Measurements from ENCODE around the gene RALGAPA2. TPM values are rescaled to one million over a fixed set of nuclear protein-coding genes. Genes with fewer than 3 reads are reported as not detected.

The RALGAPA2 gene
- total RNA-seq, 1 donor from 2014 or later: 73.8 TPM

DNA sequence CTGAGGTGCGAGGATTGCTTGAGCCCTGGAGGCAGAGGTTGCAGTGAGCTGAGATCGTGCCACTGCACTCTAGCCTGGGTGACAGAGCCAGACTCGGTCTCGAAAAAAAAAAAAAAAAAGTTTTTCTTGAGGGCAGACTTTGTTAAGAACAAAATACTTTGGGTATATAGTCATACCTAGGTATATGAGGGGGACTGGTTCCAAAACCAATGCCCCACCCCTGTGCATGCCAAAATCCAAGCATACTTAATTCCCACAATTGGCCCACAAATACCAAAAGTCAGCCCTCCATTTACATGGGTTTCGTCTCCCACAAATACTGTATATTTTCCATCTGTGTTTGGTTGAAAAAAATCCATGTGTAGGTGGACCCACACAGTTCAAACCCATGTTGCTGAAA is 224.6 kb downstream of the RALGAPA2 start:
- intact Hi-C loops (cut with DNase I): no loop called here
- Histone ChIP-seq H3K27ac (no peak overlapping the region), H3K36me3 (peaks cover 59% of the 10 kb centered on the region), H3K27me3 (ENCODE audit: low read depth) (no peaks in the 10 kb centered on the region), H3K4me1 (no peaks in the 10 kb centered on the region), H3K9me3 (no peaks in the 10 kb centered on the region), H3K4me3 (no peak overlapping the region)
- no peak for DNase-seq
- ATAC-seq: no peak
- TF ChIP-seq, protein P1, sequence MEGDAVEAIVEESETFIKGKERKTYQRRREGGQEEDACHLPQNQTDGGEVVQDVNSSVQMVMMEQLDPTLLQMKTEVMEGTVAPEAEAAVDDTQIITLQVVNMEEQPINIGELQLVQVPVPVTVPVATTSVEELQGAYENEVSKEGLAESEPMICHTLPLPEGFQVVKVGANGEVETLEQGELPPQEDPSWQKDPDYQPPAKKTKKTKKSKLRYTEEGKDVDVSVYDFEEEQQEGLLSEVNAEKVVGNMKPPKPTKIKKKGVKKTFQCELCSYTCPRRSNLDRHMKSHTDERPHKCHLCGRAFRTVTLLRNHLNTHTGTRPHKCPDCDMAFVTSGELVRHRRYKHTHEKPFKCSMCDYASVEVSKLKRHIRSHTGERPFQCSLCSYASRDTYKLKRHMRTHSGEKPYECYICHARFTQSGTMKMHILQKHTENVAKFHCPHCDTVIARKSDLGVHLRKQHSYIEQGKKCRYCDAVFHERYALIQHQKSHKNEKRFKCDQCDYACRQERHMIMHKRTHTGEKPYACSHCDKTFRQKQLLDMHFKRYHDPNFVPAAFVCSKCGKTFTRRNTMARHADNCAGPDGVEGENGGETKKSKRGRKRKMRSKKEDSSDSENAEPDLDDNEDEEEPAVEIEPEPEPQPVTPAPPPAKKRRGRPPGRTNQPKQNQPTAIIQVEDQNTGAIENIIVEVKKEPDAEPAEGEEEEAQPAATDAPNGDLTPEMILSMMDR (IDR thresholded peaks at IDR 0.05): no peak

DNA sequence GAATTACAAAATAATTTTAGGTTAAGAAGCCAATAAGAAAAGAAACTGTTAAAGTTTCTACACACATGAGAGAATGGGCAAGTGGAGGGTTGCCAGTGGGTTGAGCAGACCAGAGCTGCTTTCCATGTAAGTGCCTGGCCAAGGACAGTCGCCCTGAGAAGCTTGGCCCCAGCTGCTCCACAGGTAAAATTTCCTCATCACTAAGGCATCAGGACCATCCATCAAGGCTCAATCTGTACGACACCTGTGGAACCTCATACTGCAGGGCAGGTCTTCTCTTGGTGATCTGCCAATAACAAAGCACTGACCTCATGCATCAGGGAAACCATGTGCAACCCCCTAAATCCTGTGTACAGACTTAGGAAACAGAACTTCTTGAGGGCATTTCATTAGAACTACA is 229.1 kb downstream of the RALGAPA2 start:
- Histone ChIP-seq H3K9me3 (no peaks in the 10 kb centered on the region), H3K4me3 (no peak overlapping the region), H3K27ac (no peak overlapping the region), H3K4me1 (no peaks in the 10 kb centered on the region), H3K27me3 (ENCODE audit: low read depth) (no peaks in the 10 kb centered on the region), H3K36me3 (peaks cover 37% of the 10 kb centered on the region)
- no peak for DNase-seq
- ATAC-seq: no peak
- TF ChIP-seq, protein P1 (IDR thresholded peaks at IDR 0.05): no peak
- intact Hi-C loops (cut with DNase I): no loop called here

DNA sequence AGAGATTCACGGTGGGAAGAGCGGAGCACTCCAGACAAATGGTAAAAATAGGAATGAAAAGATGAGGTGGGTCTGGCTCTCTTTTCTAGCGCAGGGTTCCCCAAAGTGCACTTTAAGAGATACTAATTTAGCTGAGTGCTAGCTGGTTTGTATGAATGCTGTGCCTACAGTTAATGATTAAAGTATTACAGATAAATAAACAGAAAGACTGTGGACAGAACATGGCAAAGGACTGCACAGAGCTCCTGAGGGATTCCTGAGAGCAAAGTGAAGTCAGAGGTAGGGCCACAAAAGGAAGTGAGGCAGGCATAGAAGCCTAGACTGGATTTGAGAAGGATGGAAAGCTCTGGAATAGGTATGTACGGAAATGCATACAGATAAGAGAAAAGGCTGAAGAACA is 230.0 kb downstream of the RALGAPA2 start:
- intact Hi-C loops (cut with DNase I): no loop called here
- ATAC-seq (no peak), DNase-seq (no peak)
- no peak overlapping the region for H3K4me3 ChIP-seq
- H3K27me3 ChIP-seq (ENCODE audit: low read depth): no peaks in the 10 kb centered on the region
- H3K27ac ChIP-seq: no peak overlapping the region
- peaks cover 28% of the 10 kb centered on the region for H3K36me3 ChIP-seq
- H3K4me1 ChIP-seq: no peaks in the 10 kb centered on the region
- no peaks in the 10 kb centered on the region for H3K9me3 ChIP-seq
- TF ChIP-seq, protein P1 (IDR thresholded peaks at IDR 0.05): no peak

DNA sequence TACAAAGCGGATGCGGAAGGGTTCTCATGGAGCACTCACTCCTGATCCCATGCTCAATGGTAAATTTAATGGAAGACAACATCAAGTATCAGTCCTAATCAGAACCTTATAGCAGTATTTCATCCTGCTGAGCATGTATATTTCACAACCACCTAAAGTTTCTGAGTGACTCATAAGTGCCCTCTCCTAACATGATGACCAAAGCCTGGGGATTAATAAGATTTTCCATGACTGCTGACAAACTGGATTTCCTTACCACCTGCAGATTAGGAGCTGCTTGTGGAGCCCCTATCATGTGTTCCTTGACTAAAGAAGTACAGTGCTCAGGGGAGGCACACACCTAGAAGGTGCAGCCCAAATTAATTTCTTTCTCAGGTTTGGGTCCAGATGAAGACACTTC is 231.8 kb downstream of the RALGAPA2 start:
- Histone ChIP-seq H3K4me3 (no peak overlapping the region), H3K9me3 (no peaks in the 10 kb centered on the region), H3K4me1 (no peaks in the 10 kb centered on the region), H3K36me3 (peaks cover 13% of the 10 kb centered on the region), H3K27me3 (ENCODE audit: low read depth) (no peaks in the 10 kb centered on the region), H3K27ac (no peak overlapping the region)
- DNase-seq (no peak), ATAC-seq (peak; percentile 45 to 51)
- intact Hi-C loops (cut with DNase I): no loop called here
- TF ChIP-seq, protein P1 (IDR thresholded peaks at IDR 0.05): no peak

DNA sequence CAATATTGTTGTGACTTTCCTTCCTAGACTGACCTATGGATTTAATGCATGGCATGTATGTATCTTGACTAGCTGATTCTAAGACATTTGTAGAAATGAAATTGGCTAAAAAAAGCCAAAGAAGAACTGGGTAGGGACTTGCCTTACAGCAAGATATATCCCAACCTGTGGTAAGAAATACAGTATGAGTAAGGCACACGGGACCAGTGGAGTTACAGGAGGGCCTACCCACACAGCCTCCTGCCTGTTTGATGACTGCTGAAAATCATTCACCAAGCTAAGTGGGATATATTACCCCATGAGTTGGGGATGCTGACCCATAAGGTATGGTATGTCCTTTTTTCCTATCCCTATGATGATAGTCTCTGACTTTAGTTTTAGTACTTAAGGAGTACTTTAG is 232.3 kb downstream of the RALGAPA2 start:
- Histone ChIP-seq H3K4me3 (no peak overlapping the region), H3K27ac (no peak overlapping the region), H3K27me3 (ENCODE audit: low read depth) (no peaks in the 10 kb centered on the region), H3K9me3 (no peaks in the 10 kb centered on the region), H3K4me1 (no peaks in the 10 kb centered on the region), H3K36me3 (peaks cover 13% of the 10 kb centered on the region)
- ATAC-seq: no peak
- TF ChIP-seq, protein P1 (IDR thresholded peaks at IDR 0.05): no peak
- no peak for DNase-seq
- intact Hi-C loops (cut with DNase I): no loop called here
